HG02981 (cell line): Measurements from ENCODE around the gene SYNGR1.
"Not testable (repeated sequence)": the region's sequence is repeated elsewhere in the genome, so short reads cannot be mapped to it uniquely, and the experiment has no call there.

Source experiments
- ATAC-seq: cut with Tn5 transposase; IDR thresholded peaks from one replicate; pipeline ENCODE4 v1.9.1; 2021; ENCODE audit warnings: mild to moderate bottlenecking, moderate library complexity; ENCODE audit not compliant: unreplicated experiment

SYNGR1 gene

DNA sequence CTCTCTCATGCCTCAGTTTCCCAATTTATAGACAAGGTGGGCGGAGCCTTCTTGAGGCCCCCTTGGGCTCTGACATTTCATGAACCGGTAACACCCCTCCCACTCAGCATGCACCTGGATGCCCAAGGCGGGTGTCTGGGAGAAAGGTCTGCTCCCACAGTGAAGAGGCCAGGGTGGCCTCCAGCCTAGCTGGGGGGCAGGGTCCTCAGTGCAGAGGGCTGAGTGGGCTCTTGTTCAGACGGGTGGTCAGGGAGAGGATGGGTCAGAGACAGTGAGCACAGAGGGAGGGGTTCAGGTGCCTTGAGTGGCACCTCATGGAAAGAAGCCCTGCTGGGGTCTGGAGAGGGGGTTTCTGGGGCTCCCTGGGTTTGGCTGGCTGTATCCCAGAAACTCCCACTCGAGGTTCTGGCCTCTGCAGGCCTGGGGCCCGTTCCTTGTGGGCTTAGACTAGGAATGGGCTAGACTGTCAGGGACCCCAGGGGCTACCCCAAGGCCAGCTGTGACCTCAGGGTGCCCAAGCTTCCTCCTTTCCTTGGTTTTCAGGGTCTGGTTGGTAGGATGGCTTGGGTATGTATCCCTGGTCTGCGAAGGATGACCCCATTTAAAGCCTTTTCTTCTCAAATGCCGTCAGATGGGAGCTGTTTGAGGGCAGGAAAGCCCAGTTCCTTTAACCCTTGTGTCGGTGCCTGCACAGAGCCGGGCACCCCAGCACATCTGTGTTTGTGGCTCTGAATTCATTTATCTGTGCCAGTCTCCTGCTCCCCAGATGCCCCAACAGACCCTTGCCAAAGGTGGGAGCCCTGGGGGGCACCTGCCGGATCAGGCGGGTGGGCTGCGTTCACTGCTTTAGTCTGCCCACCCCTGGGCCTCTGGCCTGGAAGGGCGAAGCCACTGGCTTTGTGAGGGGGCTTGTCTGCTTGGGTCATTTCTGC is 1.2 kb downstream of the SYNGR1 start:
- ATAC-seq = no peak

DNA sequence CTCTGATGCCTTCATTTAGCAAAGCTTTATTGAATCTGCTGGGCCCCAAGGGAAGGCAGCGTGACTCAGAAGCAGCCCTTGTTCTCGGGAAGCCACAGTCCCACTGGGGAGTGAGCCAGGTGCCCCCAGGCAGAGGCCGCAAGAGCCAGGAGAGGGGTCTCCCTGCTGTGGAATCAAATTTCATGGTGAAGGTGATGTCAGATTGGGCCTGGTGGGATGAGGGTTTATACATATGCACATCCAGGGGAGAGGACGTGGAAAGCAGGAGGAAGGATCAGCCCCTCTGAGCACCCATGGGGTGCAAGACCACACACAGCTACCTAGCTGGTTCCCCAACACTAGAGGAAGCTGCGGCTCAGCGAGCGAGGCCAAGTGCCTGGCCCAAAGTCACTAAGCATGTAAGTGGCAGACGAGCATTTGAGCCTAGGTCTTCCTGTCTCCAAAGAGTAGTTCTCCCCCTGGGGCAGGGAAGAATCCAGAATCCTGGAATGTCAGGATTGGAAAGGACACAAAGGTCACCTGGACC is 2.0 kb downstream of the SYNGR1 start:
- ATAC-seq = no peak

DNA sequence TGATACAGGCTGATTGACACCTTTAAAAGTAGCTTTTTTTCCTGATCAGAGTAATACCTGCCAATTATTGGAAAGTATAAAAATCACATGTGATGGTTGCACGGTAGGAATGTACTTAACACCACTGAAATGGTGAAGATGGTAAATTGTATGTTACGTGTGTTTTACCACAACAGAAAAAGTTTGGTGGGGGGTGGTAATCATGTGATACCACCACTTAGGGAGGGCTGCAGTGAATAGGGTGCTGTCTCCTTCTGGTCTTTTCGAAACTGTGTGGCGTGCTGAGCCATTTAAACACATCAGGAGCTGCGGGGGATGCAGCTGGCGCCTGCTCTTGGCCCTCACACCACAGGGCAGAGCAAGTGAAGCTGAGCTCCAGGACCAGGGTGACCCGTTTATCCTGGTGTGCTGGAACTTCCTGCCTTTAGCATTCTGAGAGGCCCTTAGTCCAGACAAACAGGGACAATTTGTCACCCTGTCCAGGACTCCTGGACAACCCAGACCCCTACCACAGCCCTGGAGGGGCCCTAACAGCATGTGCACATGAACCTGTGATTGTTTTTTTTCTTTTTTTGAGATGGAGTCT is 2.6 kb downstream of the SYNGR1 start:
- no peak for ATAC-seq

DNA sequence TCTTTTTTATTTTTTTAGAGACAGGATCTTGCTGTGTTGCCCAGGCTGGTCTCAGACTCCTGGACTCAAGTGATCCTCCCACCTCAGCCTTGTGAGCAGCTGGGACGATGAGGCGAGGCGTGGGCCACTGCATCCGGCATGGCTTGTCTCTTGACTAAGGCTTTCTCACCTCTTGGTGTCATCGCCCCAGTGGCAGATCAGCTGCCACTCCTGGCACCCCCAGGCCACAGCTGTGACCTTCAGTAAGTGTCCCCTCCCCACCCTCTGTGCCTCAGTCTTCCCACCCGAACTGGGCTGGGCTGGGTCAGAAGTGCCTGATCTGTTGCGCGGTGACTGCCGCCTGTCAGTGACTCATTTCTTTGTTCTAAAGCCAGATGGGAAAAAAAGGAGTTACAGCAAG is 3.6 kb downstream of the SYNGR1 start:
- no peak for ATAC-seq

DNA sequence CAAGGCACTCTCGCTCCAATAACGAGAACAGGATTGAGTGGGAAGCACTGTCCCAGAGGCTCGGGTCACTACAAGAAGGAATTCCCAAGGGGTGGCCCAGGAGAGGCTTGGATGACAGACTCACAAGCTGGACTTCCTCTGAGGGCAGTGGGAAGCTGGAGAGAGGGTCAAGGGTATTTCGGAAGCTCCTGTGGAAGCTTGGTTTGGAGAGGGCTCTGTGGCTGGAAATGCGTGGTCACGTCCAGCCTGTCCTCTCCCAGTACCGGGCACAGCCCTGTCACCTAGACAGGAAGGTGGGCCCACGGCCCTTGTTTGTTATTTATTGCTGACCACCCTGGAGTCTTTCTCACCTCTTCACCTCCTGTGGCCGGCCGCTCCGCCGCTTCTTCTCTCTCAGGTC is 5.3 kb downstream of the SYNGR1 start:
- no peak for ATAC-seq

DNA sequence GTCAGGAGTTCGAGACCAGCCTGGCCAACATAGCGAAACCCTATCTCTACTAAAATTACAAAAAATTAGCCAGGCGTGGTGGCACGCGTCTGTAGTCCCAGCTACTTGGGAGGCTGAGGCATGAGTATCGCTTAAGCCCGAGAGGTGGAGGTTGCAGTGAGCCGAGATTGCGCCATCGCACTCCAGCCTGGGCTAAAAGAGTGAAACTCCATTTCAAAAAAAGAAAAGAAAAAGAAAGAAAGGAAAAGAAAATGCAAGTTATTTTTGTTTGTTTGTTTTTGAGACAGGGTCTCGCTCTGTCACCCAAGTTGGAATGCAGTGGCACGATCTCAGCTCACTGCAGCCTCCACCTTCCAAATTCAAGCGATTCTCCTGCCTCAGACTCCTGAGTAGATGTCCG is 6.0 kb downstream of the SYNGR1 start:
- ATAC-seq = not testable (repeated sequence)

DNA sequence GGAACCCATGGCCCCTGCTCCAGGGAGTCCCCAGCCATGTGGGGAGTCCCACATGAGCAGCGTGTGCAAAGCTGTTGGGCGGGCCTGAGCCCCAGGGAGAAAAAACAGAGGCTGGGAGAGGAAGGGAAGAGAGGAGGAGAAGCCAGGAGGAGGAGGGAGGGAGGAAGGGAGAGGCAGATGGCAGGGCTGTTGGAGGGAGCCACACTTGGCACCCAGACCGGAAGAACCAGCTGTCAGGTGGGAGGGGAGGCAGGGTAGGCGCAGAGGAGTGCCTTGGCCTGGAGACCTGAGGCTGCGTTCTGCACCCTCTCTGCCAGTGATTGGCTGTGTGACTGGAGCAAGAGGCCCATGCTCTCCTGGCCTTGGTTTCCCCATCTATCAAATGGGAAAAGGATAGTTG is 6.7 kb downstream of the SYNGR1 start:
- no peak for ATAC-seq

DNA sequence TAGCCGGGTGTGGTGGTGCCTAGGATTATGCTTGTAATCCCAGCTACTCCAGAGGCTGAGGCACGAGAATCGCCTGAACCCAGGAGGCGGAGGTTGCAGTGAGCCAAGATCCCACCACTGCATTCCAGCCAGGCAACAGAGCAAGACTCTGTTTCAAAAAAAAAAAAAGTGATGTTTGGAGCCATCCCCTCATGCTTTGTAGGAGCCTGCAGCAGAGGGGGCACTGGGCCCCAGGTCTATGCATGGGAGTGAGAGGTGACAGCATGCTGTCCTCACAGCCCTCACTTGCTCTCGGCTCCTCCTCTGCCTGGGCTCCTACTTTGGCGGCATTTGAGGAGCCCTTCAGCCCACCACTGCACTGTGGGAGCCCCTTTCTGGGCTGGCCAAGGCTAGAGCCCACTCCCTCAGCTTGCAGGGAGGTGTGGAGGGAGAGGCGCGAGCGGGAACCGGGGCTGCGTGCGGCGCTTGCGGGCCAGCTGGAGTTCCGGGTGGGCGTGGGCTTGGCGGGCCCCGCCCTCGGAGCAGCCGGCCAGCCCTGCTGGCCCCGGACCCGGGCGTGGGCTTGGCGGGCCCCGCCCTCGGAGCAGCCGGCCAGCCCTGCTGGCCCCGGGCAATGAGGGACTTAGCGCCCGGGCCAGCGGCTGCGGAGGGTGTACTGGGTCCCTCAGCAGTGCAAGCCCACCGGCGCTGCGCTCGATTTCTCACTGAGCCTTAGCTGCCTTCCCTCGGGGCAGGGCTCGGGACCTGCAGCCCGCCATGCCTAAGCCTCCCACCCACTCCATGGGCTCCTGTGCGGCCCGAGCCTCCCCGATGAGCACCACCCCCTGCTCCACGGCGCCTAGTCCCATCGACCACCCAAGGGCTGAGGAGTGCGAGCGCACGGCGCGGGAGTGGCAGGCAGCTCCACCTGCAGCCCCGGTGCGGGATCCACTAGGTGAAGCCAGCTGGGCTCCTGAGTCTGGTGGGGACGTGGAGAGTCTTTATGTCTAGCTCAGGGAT is 7.6 kb downstream of the SYNGR1 start:
- not testable (repeated sequence) for ATAC-seq

DNA sequence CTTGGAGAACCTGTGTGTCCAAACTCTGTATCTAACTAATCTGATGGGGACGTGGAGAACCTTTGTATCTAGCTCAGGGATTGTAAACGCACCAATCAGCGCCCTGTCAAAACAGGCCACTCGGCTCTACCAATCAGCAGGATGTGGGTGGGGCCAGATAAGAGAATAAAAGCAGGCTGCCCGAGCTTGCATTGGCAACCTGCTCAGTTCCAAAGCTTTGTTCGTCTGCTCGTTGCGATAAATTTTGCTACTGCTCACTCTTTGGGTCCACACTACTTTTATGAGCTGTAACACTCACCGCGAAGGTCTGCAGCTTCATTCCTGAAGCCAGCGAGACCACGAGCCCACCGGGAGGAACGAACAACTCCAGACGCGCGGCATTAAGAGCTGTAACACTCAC is 8.4 kb downstream of the SYNGR1 start:
- ATAC-seq = not testable (repeated sequence)

DNA sequence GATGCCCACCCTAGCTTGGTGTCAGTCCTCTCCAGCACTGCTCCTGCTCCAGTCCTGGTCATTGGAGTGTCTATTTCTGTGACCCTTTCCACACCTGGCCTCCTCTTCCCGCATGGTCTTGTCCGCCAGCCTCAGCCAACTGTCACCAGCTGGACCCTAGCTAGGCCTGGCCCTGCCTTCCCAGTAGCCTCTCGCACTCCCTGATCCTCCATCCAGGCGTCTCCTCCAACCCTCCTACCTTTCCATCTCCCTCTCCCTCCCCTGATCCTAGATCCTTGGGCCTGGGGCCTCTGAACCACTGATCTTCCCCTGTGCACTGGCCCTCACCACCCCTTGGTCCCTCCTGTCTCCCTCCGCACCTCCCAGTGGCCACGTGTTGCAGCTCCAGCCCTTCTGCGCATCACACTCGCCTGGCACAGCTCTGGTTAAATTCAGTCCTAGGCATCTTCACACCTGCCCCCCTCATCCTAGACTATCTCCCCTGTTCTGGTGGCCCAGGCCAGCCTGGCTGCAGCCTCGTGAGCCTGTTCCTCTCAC is 9.9 kb downstream of the SYNGR1 start:
- ATAC-seq = no peak

DNA sequence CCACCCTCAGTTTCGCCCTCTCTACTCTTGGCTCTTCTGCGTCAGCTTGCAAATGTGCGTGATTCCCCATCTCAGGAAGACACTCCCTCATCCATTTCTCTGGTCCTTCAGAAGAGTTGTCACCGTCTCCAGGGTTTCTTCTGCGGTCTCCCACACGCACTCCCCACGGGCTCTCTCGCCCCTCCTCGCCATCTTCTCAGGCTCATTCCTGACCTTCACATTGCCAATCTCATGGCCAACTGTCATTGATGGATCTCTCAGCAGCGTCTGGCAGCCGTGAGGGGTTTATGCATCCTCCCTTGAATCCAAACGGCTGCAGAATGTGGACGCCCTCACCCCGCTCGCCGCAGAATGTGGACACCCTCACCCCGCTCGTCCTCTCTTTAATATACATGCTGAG is 10.5 kb downstream of the SYNGR1 start:
- no peak for ATAC-seq

DNA sequence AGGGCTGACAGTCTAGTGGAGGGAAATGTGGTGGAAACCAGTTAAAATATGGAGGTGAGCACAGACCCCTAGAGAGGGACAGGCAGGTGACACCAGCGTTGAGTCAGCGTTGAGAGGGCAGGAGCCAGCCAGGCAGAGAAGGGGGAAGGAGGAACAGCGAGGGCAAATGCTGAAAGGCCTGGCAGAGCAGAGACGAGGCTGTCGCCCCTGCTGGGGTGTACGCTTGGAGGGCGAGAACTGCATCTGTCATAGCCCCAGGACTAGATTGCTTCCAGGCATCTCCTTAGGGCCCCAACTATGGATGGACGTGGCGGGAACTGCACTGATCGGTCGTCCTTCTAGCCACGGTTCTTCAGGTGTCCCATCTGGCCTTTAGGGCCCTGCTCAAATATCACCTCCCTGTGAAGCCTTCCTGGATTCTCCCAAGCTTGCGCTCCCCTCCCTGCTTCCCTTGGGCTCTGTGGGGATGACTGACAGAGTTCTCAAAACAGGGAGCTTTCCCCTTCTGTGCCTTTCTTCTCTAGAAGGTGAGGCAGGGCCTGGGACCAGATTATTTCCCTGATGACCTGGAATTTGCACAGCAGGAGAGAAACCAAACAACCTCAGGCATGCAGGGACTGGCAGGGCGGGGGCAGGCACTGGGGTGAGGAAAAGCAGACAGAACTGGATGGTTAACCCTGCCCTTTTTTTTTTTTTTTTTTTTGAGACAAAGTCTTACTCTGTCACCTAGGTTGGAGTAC is 11.1 kb downstream of the SYNGR1 start:
- ATAC-seq = no peak

DNA sequence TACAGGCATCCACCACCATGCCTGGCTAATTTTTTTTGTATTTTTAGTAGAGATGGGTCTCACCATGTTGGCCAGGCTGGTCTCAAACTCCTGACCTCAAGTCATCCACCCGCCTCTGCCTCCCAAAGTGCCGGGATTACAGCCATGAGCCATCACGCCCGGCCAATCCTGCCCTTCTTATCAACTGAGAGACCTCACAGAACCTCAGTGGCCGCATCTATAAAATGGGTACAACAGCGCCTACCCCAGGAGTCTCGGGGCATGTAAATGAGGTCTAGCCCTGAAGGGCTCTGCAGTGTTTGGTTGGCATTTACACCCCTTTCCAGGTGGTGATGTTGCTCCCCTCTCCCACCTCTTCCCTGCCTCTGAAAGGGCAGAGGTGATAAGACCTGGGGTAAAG is 11.7 kb downstream of the SYNGR1 start:
- ATAC-seq = no peak

DNA sequence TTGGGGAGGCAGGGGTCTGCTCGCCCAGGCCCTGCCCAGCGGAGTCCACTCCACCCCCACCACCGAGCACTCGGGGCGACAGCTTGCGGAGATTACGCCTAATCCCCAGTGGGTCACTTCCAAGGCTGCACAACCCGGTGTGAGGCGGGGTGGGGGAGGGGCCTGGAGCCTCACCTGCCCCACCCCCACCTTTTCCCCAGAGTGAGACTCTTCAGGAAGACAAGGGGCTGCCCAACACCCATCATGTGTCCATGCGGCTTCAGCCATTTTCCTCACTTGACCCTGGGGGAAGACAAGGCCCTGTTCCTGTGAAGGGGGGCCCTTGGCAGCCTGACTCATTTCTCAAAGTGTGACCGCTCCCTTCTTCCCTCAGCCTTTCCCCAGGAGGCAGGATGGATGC is 12.5 kb downstream of the SYNGR1 start:
- no peak for ATAC-seq

DNA sequence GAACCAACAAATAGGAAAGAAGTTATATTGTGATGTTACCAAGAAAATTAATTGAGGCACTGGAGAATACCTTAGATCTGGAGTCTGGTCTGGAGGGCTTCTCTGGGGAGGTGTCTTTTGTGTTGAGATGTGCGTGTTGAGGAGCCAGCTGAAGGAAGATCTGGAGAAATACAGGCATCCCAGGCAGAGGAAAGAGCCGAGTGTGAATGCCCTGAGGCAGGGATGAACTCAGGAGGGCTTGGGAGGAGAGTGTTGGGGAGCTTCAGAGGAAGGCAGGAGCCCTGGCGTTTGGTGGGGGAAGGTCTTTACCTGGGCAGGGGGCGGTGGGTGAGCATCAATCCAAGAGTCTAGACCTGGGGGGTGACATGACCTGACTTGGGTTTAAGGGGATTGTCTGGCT is 13.1 kb downstream of the SYNGR1 start:
- no peak for ATAC-seq

DNA sequence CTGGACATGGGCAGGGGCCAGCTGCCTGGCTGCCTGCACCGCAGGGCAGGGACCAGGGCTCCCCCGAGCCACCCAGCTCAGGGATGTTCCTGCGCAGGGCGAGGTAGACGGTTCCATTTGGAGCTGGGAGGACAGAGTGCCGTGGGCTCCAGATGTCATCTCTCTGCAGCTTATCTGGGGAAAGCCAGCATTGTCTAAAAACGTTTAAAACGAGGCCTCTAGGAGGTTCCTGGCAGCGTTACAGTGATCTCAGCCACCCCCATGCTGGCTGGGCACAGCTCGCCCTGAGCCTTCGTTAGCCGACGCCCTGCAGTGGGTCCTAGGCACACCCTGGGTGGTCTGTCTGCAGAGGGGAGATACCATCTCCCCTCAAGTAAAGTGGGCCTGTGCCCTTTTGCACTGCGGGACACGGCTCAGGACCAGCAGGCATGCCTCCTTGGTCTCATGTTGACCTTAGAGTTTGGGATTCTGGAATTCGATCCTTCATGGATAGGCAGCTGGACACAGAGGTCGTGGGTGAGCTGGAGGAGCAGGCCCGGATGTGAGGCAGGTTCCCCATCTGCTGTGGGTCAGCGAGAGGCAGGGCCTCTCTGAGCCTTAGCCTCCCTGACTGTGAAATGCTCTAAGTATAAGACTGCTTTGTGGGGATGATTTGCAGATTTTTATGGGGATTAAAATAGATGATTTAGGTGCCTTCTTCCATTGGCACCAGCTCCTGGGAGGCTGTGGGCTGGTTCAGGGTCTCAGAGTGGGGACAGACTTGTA is 14.1 kb downstream of the SYNGR1 start:
- no peak for ATAC-seq

DNA sequence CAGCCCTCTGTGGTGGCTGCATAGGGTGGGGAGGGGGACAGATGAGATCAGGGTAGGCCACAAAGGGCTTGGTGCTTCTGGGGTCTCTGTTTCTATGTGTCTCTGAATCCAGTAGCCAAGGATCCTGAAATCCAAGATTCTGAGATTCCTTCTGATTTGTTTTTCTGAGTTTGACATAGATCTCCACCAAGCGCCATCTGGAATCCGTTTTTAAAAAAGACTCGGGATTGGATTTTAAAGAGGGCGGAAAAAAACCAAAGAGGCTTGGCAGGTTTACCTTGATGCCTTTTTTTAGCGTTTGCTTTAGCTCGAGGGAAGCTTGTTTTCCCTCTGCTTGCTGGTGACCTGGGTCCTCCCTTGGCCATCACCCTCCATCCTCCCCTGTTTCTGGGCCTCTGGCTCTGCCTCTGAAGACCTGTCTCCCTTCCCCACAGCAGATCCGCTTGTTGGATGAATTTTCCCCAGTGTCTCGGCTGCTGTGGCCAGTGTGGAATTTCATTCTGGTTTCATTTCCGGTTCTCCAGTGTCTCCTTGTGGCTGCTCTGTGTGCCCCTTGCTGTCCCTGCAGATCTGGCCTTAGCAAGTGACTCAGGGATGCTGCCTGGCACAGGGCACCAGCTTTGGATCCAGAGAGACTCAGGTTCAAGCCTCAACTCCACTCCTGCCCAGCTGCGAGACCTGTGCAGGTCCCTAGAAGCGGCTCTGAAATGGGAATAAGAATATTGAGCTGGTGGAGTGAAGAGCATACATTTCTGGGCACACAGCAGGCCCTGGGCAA is 15.1 kb downstream of the SYNGR1 start:
- no peak for ATAC-seq

DNA sequence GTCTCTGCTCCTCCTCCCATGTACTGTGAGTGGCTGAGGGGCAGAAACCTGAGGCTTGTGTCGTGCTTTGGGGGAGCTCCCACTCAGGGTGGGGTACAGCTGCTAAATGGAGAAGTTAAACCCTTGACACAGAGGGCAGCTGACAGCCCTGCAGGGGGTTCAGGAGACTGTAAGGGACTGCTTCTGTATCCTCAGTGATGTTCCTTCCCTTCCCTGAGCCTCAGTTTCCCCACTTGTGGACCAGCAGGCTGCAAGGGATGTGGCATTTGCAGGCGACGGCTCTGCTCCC is 15.6 kb downstream of the SYNGR1 start:
- no peak for ATAC-seq

DNA sequence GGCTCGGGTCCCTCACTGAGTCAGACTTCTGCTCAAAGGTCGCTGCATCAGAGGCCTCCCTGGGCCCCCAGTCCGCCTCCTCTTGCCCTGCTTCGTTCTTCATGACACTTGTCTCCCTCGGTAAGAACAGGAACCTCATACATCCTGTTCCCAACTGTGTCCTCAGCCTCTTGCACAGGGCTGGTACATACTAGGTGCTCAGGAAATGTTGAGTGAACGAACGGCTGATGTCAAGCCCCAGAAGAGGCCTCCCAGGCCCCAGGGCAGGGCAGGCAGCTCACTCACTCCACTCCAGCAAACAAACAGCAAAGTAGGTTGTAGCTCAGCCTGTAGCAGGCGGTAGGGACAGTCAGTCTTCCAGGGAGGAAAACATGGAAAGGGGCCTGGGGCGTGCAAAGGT is 17.2 kb downstream of the SYNGR1 start:
- ATAC-seq = no peak
